GM21390 (cell line): ENCODE measurements around the gene FAM185A.
"Not testable (repeated sequence)": the region's sequence is repeated elsewhere in the genome, so short reads cannot be mapped to it uniquely, and the experiment has no call there.

Experiments used
- ATAC-seq: cut with Tn5 transposase; IDR thresholded peaks from one replicate; pipeline ENCODE4 v1.9.1; 2021; ENCODE audit not compliant: unreplicated experiment

Gene FAM185A

GRCh38 chr7:102776217-102776616 lies 27.4 kb downstream of the FAM185A start:
- not testable (repeated sequence) for ATAC-seq

GRCh38 chr7:102778663-102779062 lies 29.9 kb downstream of the FAM185A start:
- ATAC-seq, result not testable (repeated sequence)

GRCh38 chr7:102780926-102781325 lies 32.1 kb downstream of the FAM185A start:
- not testable (repeated sequence) for ATAC-seq

- ATAC-seq, result not testable (repeated sequence)
These were observed 40.0 kb downstream of the FAM185A start for GRCh38 chr7:102788770-102789169.

- ATAC-seq, result not testable (repeated sequence)
These were observed 41.7 kb downstream of the FAM185A start for GRCh38 chr7:102790364-102791100.

- ATAC-seq, result not testable (repeated sequence)
These were observed 42.6 kb downstream of the FAM185A start for GRCh38 chr7:102791367-102791766.

- not testable (repeated sequence) for ATAC-seq
These were observed 43.0 kb downstream of the FAM185A start for GRCh38 chr7:102791831-102792230.

GRCh38 chr7:102794567-102794966 lies 45.8 kb downstream of the FAM185A start:
- ATAC-seq, result not testable (repeated sequence)

- ATAC-seq, result not testable (repeated sequence)
These were observed 47.3 kb downstream of the FAM185A start for GRCh38 chr7:102795987-102796595.

- ATAC-seq, result no peak
These were observed 57.8 kb downstream of the FAM185A start for GRCh38 chr7:102806613-102807012.

GRCh38 chr7:102810916-102811315 lies 62.1 kb downstream of the FAM185A start:
- ATAC-seq, result no peak

- no peak for ATAC-seq
These were observed 63.3 kb downstream of the FAM185A start for GRCh38 chr7:102811942-102812678.

GRCh38 chr7:102813191-102814024 lies 64.6 kb downstream of the FAM185A start:
- ATAC-seq, result no peak

GRCh38 chr7:102814025-102814471 lies 65.2 kb downstream of the FAM185A start:
- no peak for ATAC-seq

GRCh38 chr7:102817616-102818573 lies 69.1 kb downstream of the FAM185A start:
- ATAC-seq, result no peak

- no peak for ATAC-seq
These were observed 70.4 kb downstream of the FAM185A start for GRCh38 chr7:102819151-102819550.

- no peak for ATAC-seq
These were observed 73.4 kb downstream of the FAM185A start for GRCh38 chr7:102821994-102822747.

GRCh38 chr7:102823390-102824119 lies 74.8 kb downstream of the FAM185A start:
- ATAC-seq, result no peak
